HUES6 (cell line): ENCODE data around the gene EYA2.

Experiments
- H3K27ac ChIP-seq: 2 replicates; pipeline ENCODE4 v1.7.0; 2013; ENCODE audit warnings: low read depth, mild to moderate bottlenecking, low read length, inconsistent platforms
- H3K27me3 ChIP-seq: 2 replicates; pipeline ENCODE4 v1.6.1; 2013; ENCODE audit warnings: low read length; ENCODE audit not compliant: control insufficient read depth, insufficient read depth
- H3K36me3 ChIP-seq: 2 replicates; pipeline ENCODE4 v1.6.1; 2013; ENCODE audit warnings: low read length; ENCODE audit not compliant: control insufficient read depth, insufficient read depth
- H3K4me1 ChIP-seq: 2 replicates; pipeline ENCODE4 v1.6.1; 2013; ENCODE audit warnings: low read length; ENCODE audit not compliant: control insufficient read depth, insufficient read depth
- H3K4me3 ChIP-seq: 2 replicates; pipeline ENCODE4 v1.5.1; 2013; ENCODE audit warnings: low read depth, low read length
- H3K9ac ChIP-seq: one replicate; pipeline ENCODE4 v1.6.1; 2013; ENCODE audit warnings: mild to moderate bottlenecking, low read length
- H3K9me3 ChIP-seq: 2 replicates; pipeline ENCODE4 v1.6.1; 2013; ENCODE audit warnings: low read depth, low read length; ENCODE audit not compliant: control insufficient read depth, insufficient read depth

The EYA2 gene

DNA sequence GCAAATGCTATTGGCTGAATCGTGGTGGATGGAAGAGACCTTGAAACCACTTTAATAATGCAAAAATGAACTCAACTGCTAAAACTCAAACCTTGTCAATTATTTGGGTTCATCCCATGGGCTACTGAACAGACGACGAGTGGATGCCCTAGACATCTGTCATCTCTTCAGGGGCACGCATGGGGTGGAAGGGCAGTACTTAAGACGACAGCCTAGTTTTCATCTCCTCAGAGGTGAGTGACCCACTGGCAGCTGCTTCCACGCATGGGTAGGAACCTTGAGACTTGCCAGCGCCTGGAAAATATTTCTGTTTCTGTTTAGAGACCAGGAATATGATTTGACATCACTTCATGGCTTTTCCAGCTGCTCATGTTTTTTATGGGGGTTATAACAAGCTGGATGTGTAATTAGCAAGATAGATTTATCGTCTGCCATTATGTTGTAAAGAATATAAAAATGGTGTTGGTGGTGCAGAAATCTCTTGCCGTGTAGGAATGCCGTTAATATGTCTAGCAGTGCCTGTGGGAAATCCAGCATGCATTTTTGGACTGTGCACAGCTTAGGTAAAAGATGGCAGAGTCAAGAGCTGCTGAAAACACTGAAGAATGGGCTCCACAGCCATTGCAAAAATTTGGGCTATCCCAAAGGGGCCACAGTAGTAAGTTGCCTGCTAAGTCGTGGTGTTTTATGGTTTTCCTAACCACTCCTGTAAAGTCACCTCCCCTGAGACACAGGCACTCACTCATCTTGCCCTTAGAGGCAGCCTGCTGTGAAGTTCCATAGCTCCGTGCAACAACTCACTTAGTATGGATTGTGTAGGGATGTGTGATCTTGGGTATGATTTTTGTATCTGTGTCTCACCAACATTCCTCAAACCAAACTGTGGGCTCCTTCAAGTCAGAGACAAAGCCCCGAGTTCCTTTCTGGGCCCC, 203.3 kb downstream of the EYA2 start:
- Histone ChIP-seq H3K4me3 (no peak overlapping the region), H3K27ac (no peak overlapping the region), H3K4me1 (no peaks in the 10 kb centered on the region), H3K27me3 (no peaks in the 10 kb centered on the region), H3K9ac (no peak overlapping the region), H3K36me3 (no peaks in the 10 kb centered on the region), H3K9me3 (peaks cover 22% of the 10 kb centered on the region)

DNA sequence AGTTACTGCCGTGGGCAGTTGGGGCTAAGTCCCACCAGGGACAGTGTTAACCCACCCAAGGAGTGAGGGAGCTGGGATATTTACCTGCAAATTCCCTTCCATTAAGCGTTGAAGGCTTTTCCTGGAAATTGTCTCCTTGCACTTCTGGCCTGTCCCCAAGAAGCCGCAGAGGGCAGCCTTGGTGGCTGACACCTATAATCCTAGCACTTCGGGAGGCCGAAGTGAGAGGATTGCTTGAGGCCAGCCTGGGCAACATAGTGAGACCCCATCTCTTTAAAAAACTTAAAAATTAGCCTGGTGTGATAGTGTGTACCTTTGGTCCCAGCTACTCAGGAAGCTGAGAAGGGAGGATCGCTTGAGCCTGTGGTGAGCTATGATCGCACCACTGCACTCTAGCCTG, 204.4 kb downstream of the EYA2 start:
- Histone ChIP-seq H3K27me3 (no peaks in the 10 kb centered on the region), H3K36me3 (no peaks in the 10 kb centered on the region), H3K9me3 (peaks cover 22% of the 10 kb centered on the region), H3K27ac (no peak overlapping the region), H3K4me1 (no peaks in the 10 kb centered on the region), H3K9ac (no peak overlapping the region), H3K4me3 (no peak overlapping the region)

DNA sequence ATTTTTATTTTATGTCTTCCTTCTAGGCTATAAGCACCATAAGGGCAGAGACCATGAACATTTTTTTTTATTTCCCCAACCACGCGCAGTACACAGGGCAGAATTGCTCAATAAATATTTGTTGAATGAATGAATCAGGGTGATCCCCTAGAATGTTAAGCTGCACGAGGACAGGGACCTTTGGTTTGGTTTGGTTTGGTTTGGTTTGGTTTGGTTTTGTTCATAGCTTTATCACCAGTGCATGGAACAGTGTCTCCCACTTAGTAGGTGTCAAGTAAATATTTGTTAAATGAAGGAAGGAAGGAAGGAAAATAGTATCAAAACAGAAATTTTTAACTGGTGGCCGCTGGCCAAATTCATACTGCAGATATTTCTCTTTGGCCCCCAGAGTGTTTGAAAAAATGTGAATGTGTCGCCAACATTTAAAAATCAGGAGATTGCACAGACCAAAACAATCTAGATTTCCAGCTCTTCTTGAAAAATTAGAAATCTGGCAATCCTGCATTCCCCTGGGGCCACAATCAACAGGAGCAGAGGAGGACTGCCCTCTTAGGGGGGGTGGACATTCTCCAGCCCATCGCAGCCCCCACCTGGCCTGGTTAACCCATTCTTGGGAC, 205.3 kb downstream of the EYA2 start:
- H3K9ac ChIP-seq = no peak overlapping the region

GRCh38 chr20:47102629-47103028, 208.0 kb downstream of the EYA2 start:
- Histone ChIP-seq H3K27me3 (no peaks in the 10 kb centered on the region), H3K36me3 (no peaks in the 10 kb centered on the region), H3K4me1 (no peaks in the 10 kb centered on the region), H3K9ac (no peak overlapping the region), H3K9me3 (peaks cover 14% of the 10 kb centered on the region), H3K4me3 (no peak overlapping the region), H3K27ac (no peak overlapping the region)

More for the DNA sequence above, 205.3 kb downstream of the EYA2 start:
- H3K4me1 ChIP-seq = no peaks in the 10 kb centered on the region
- no peaks in the 10 kb centered on the region for H3K27me3 ChIP-seq
- no peaks in the 10 kb centered on the region for H3K36me3 ChIP-seq
- no peak overlapping the region for H3K4me3 ChIP-seq
- H3K9me3 ChIP-seq = peaks cover 22% of the 10 kb centered on the region
- H3K27ac ChIP-seq = no peak overlapping the region

- Histone ChIP-seq H3K36me3 (no peaks in the 10 kb centered on the region), H3K27me3 (no peaks in the 10 kb centered on the region), H3K4me1 (no peaks in the 10 kb centered on the region), H3K9ac (no peak overlapping the region), H3K4me3 (no peak overlapping the region), H3K9me3 (peaks cover 20% of the 10 kb centered on the region), H3K27ac (no peak overlapping the region)
Measured at GRCh38 chr20:47106786-47107185, 212.1 kb downstream of the EYA2 start.

- no peak overlapping the region for H3K27ac ChIP-seq
- no peaks in the 10 kb centered on the region for H3K36me3 ChIP-seq
- H3K4me3 ChIP-seq = no peak overlapping the region
- no peaks in the 10 kb centered on the region for H3K27me3 ChIP-seq
- H3K9me3 ChIP-seq = peaks cover 13% of the 10 kb centered on the region
- no peak overlapping the region for H3K9ac ChIP-seq
- H3K4me1 ChIP-seq = no peaks in the 10 kb centered on the region
Measured at GRCh38 chr20:47108994-47109393, 214.4 kb downstream of the EYA2 start.

DNA sequence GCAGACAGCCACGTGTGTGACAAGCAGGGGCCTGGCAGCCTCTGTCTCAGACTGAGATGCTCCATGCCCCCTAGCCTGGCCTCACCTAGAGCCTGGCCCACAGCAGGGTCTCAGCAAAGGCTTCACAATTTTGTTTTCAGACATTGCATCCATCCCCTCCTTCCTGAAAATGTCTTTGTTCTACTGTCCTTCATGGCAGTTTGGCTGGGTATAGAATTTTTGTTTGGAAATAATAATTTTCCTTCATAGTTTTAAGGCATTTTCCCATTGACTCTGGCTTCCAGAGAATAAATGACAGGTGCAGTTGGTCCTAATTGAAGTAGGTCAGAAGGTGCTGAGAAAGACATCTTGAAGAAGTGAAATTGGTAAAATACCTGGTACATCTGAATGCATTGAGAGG, 216.2 kb downstream of the EYA2 start:
- H3K9ac ChIP-seq = no peak overlapping the region
- H3K9me3 ChIP-seq = peaks cover 13% of the 10 kb centered on the region
- no peaks in the 10 kb centered on the region for H3K36me3 ChIP-seq
- H3K27ac ChIP-seq = no peak overlapping the region
- no peaks in the 10 kb centered on the region for H3K27me3 ChIP-seq
- H3K4me3 ChIP-seq = no peak overlapping the region
- H3K4me1 ChIP-seq = no peaks in the 10 kb centered on the region

DNA sequence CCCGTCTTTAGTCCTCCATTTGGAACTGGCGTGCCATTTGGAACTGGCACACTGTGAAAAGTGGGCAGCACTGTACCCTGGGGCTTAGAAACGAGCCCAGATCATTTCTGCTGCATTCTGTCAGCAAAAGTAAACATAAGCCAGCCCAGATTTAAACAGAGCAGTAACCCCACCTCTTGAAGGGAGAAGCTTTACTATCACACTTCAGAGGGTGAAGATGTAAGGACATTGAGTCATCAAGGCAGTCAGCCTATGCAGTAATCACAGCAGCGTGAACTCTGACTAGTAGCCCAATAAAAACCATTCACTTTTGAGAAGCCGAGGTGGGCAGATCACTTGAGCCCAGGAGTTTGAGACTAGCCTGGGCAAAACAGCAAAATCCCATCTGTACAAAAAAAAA, 216.9 kb downstream of the EYA2 start:
- Histone ChIP-seq H3K4me1 (no peaks in the 10 kb centered on the region), H3K4me3 (no peak overlapping the region), H3K9ac (no peak overlapping the region), H3K36me3 (no peaks in the 10 kb centered on the region), H3K27me3 (no peaks in the 10 kb centered on the region), H3K9me3 (peaks cover 13% of the 10 kb centered on the region), H3K27ac (no peak overlapping the region)

DNA sequence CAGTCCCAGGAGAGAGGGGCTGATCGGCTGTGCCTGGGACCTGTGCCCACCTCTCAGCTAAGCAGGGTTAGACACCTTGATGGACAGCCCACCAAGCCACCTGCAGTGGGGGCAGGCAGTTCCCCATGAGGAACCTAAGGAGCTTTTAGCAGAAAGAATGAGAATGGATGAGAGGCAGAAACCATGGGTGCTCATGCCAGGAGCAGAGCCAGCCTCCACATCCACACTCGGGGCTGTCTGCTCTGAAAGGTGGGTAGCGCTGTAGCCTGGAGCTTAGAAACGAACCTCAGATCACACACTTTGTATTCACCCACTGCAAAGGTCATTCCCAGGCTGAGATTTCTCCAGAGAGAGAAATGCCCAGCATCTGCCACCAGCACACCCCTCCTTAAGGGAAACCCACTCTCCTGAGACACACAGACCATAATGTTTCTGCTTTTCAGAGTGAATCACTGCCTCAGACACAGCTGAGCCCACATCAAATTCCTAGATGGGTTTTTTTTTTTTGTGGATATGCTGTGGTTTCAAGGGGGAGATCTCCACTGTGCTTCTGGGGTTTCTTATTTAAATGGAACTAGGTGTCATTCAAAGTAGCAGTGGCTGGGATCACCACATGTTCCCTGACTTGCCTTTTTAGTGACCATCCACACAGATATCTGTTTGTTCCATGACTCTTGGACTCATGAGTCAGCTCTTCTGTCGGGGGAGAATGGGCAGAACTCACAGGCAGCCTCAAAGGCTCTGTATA, 218.9 kb downstream of the EYA2 start:
- peaks cover 13% of the 10 kb centered on the region for H3K9me3 ChIP-seq
- H3K27ac ChIP-seq = no peak overlapping the region
- peaks cover 7% of the 10 kb centered on the region; the same call in 1 of the 2 replicates for H3K4me1 ChIP-seq
- no peaks in the 10 kb centered on the region for H3K27me3 ChIP-seq
- no peak overlapping the region for H3K9ac ChIP-seq
- H3K36me3 ChIP-seq = no peaks in the 10 kb centered on the region
- no peak overlapping the region for H3K4me3 ChIP-seq

- no peaks in the 10 kb centered on the region for H3K27me3 ChIP-seq
- no peak overlapping the region for H3K9ac ChIP-seq
- no peaks in the 10 kb centered on the region for H3K36me3 ChIP-seq
- no peak overlapping the region for H3K4me3 ChIP-seq
- peaks cover 10% of the 10 kb centered on the region; the same call in 1 of the 2 replicates for H3K4me1 ChIP-seq
- no peak overlapping the region for H3K27ac ChIP-seq
- peaks cover 10% of the 10 kb centered on the region for H3K9me3 ChIP-seq
Measured at GRCh38 chr20:47115694-47116093, 221.1 kb downstream of the EYA2 start.

GRCh38 chr20:47117371-47117770, 222.7 kb downstream of the EYA2 start:
- Histone ChIP-seq H3K4me3 (no peak overlapping the region), H3K27me3 (no peaks in the 10 kb centered on the region), H3K4me1 (peaks cover 10% of the 10 kb centered on the region; the same call in 1 of the 2 replicates), H3K9me3 (no peaks in the 10 kb centered on the region), H3K27ac (no peak overlapping the region), H3K36me3 (no peaks in the 10 kb centered on the region), H3K9ac (no peak overlapping the region)
